Measurements from ENCODE around the gene ASAP2. TPM values are rescaled to one million over a fixed set of nuclear protein-coding genes. Genes with fewer than 3 reads are reported as not detected.

Gene ASAP2
- total and polyA plus RNA-seq, 2 donors (not counting 1 experiment from before 2014, with no cell fraction given) = 0.04 TPM; not detected in 1

- Mint-ChIP-seq H3K9me3 (ENCODE audit: insufficient read depth) (no peaks in the 10 kb centered on the region), H3K27me3 (peaks cover 23% of the 10 kb centered on the region), H3K4me3 (no peak overlapping the region), H3K27ac (no peak overlapping the region), H3K4me1 (no peaks in the 10 kb centered on the region)
- Histone ChIP-seq H4K20me1 (ENCODE audit: control insufficient read depth, insufficient read depth, low read length, poor library complexity, severe bottlenecking) (no peaks in the 10 kb centered on the region), H3K27ac (ENCODE audit: low read length in 2 of 2) (no peak overlapping the region), H3K27me3 (replicated peaks in 1 of 4; ENCODE audit: control extremely low read depth in 1 of 4, control insufficient read depth in 3 of 4, insufficient read depth in 4 of 4, low read length in 3 of 4) (no peaks in the 10 kb centered on the region), H3K4me2 (replicated peaks; ENCODE audit: low read depth, low read length, poor library complexity, severe bottlenecking) (no peak overlapping the region), H3K4me3 (ENCODE audit: control extremely low read depth in 1 of 5, extremely low read depth in 1 of 5, insufficient read depth in 1 of 5, low read depth in 2 of 5, low read length in 4 of 5) (no peak overlapping the region), H3K79me2 (ENCODE audit: control insufficient read depth, insufficient read depth, low read length) (no peaks in the 10 kb centered on the region), H3K9ac (ENCODE audit: low read length) (no peak overlapping the region), H3K9me3 (ENCODE audit: control extremely low read depth in 1 of 3, control insufficient read depth in 2 of 3, insufficient read depth in 1 of 3, low read length in 2 of 3) (no peaks in the 10 kb centered on the region), H3K36me3 (replicated peaks in 1 of 2; ENCODE audit: control extremely low read depth in 1 of 2, control insufficient read depth in 1 of 2, extremely low read depth in 1 of 2, insufficient read depth in 2 of 2, low read length in 1 of 2) (no peaks in the 10 kb centered on the region), H2AFZ (ENCODE audit: insufficient read depth, low read depth, low read length, poor library complexity, severe bottlenecking) (no peak overlapping the region), H3K4me1 (ENCODE audit: control insufficient read depth in 2 of 2, insufficient read depth in 2 of 2, low read length in 2 of 2) (no peaks in the 10 kb centered on the region)
- POLR2A ChIA-PET = no interaction called here
- CTCF ChIA-PET = no interaction called here
- no peak for TF ChIP-seq EZH2 (IDR thresholded peaks at IDR 0.05; ENCODE audit: borderline replicate concordance, insufficient read depth, low read depth, low read length, poor library complexity, severe bottlenecking)
- TF ChIP-seq CTCF (IDR thresholded peaks at IDR 0.05) = no peak
- DNase-seq (no peak), ATAC-seq (ENCODE audit: low read depth) (no peak)
- 97% methylated on average over 12 of the region's 13 CpGs for WGBS (ENCODE audit: insufficient coverage)
- intact Hi-C loops (cut with micrococcal nuclease) = no loop called here
Measured at GRCh38 chr2:9167718-9168657, 38.6 kb upstream of the ASAP2 start.

GRCh38 chr2:9168821-9169221 is 37.8 kb upstream of the ASAP2 start:
- Histone ChIP-seq H3K27ac (ENCODE audit: low read length in 2 of 2) (no peak overlapping the region), H3K4me3 (ENCODE audit: control extremely low read depth in 1 of 5, extremely low read depth in 1 of 5, insufficient read depth in 1 of 5, low read depth in 2 of 5, low read length in 4 of 5) (no peak overlapping the region), H3K4me2 (replicated peaks; ENCODE audit: low read depth, low read length, poor library complexity, severe bottlenecking) (no peak overlapping the region), H3K79me2 (ENCODE audit: control insufficient read depth, insufficient read depth, low read length) (no peaks in the 10 kb centered on the region), H4K20me1 (ENCODE audit: control insufficient read depth, insufficient read depth, low read length, poor library complexity, severe bottlenecking) (no peaks in the 10 kb centered on the region), H3K9ac (ENCODE audit: low read length) (no peak overlapping the region), H3K27me3 (replicated peaks in 1 of 4; ENCODE audit: control extremely low read depth in 1 of 4, control insufficient read depth in 3 of 4, insufficient read depth in 4 of 4, low read length in 3 of 4) (no peaks in the 10 kb centered on the region), H3K36me3 (replicated peaks in 1 of 2; ENCODE audit: control extremely low read depth in 1 of 2, control insufficient read depth in 1 of 2, extremely low read depth in 1 of 2, insufficient read depth in 2 of 2, low read length in 1 of 2) (no peaks in the 10 kb centered on the region), H3K9me3 (ENCODE audit: control extremely low read depth in 1 of 3, control insufficient read depth in 2 of 3, insufficient read depth in 1 of 3, low read length in 2 of 3) (no peaks in the 10 kb centered on the region), H3K4me1 (ENCODE audit: control insufficient read depth in 2 of 2, insufficient read depth in 2 of 2, low read length in 2 of 2) (no peaks in the 10 kb centered on the region), H2AFZ (ENCODE audit: insufficient read depth, low read depth, low read length, poor library complexity, severe bottlenecking) (no peak overlapping the region)
- Mint-ChIP-seq H3K27me3 (peaks cover 26% of the 10 kb centered on the region), H3K27ac (no peak overlapping the region), H3K4me1 (no peaks in the 10 kb centered on the region), H3K4me3 (no peak overlapping the region), H3K9me3 (ENCODE audit: insufficient read depth) (no peaks in the 10 kb centered on the region)
- TF ChIP-seq EZH2 (IDR thresholded peaks at IDR 0.05; ENCODE audit: borderline replicate concordance, insufficient read depth, low read depth, low read length, poor library complexity, severe bottlenecking) = no peak
- TF ChIP-seq CTCF (IDR thresholded peaks at IDR 0.05) = no peak
- intact Hi-C loops (cut with micrococcal nuclease) = no loop called here
- DNase-seq (no peak), ATAC-seq (ENCODE audit: low read depth) (no peak)
- WGBS (ENCODE audit: insufficient coverage) = 100% methylated on average over 2 of the region's 4 CpGs
- POLR2A ChIA-PET = no interaction called here
- CTCF ChIA-PET = no interaction called here
